ENCODE data around the gene TAMM41. TPM values are rescaled to one million over a fixed set of nuclear protein-coding genes. Genes with fewer than 3 reads are reported as not detected.
A peak's percentile ranks its signal among the peaks of the same experiment; 100 is the strongest.

Gene TAMM41
- total and polyA plus RNA-seq, 2 of the 4 experiments (the other 2 are of a cell fraction): 4.3 to 15.9 TPM

- Histone ChIP-seq H4K5ac (ENCODE audit: low read depth, low read length) (no peak overlapping the region), H3K79me1 (ENCODE audit: low read depth in 1 of 2, low read length in 2 of 2) (no peaks in the 10 kb centered on the region), H4K8ac (ENCODE audit: low read depth in 2 of 2, low read length in 2 of 2) (no peak overlapping the region), H3K27ac (ENCODE audit: insufficient read depth, low read length) (no peak overlapping the region), H3K4me3 (ENCODE audit: insufficient read depth, low read depth, low read length) (no peak overlapping the region), H2BK20ac (ENCODE audit: low read depth, low read length) (no peak overlapping the region), H3K4me2 (ENCODE audit: low read depth, low read length) (no peak overlapping the region), H4K20me1 (ENCODE audit: insufficient read depth, low read length) (no peaks in the 10 kb centered on the region), H3K56ac (ENCODE audit: extremely low read depth, insufficient read depth, low read length) (no peak overlapping the region), H2BK15ac (ENCODE audit: low read depth, low read length) (no peak overlapping the region), H3K14ac (replicated peaks; ENCODE audit: low read depth, low read length) (0 out of 2 replicates have a peak overlapping the region, but pooled peaks have one; percentile 22), H2AK9ac (replicated peaks; ENCODE audit: low read depth, low read length, poor library complexity) (no peak overlapping the region), H2BK120ac (ENCODE audit: low read depth, low read length) (no peak overlapping the region), H2BK5ac (ENCODE audit: low read depth, low read length, poor library complexity, severe bottlenecking) (peak overlapping the region; percentile 19), H3K36me3 (ENCODE audit: control insufficient read depth, insufficient read depth, low read length) (no peaks in the 10 kb centered on the region), H2AK5ac (ENCODE audit: low read depth, low read length) (no peak overlapping the region), H3K18ac (ENCODE audit: low read depth, low read length) (peak overlapping the region; percentile 18; the same call in 1 of the 2 replicates), H3K9me3 (ENCODE audit: control insufficient read depth, insufficient read depth, low read length) (no peaks in the 10 kb centered on the region), H4K91ac (ENCODE audit: insufficient read depth, low read depth, low read length) (no peak overlapping the region), H3K27me3 (ENCODE audit: control insufficient read depth, insufficient read depth, low read length) (peaks cover 13% of the 10 kb centered on the region), H3K9me1 (ENCODE audit: insufficient read depth, low read length) (no peaks in the 10 kb centered on the region), H2AFZ (replicated peaks; ENCODE audit: low read length, poor library complexity) (peak overlapping the region; percentile 73), H3K23ac (ENCODE audit: low read depth, low read length) (no peak overlapping the region), H3K9ac (ENCODE audit: low read depth, low read length) (no peak overlapping the region), H3K4me1 (ENCODE audit: control insufficient read depth, insufficient read depth, low read length) (peaks cover 4% of the 10 kb centered on the region; the same call in 1 of the 2 replicates), H3K4ac (ENCODE audit: low read depth, low read length) (no peak overlapping the region)
- in situ Hi-C loops (cut with MboI; ENCODE audit: low sequenced_read_pairs) (no loop called here), dilution Hi-C loops (cut with HindIII; ENCODE audit: low sequenced_read_pairs, unreplicated experiment) (no loop called here), intact Hi-C loops (cut with micrococcal nuclease) (no loop called here)
- TF ChIP-seq RFX5 (IDR thresholded peaks at IDR 0.05; ENCODE audit: low read depth, low read length) (no peak), BHLHE40 (IDR thresholded peaks at IDR 0.05; ENCODE audit: low read depth, low read length) (peak; percentile 69), MAZ (IDR thresholded peaks at IDR 0.05; ENCODE audit: borderline replicate concordance, low read depth, low read length) (no peak), FOS (IDR thresholded peaks at IDR 0.05; ENCODE audit: low read depth, low read length) (0 out of 2 replicates have a peak, but pooled peaks have one; percentile 38), USF2 (IDR thresholded peaks at IDR 0.05; ENCODE audit: low read depth, low read length) (peak; percentile 24; the same call in 1 of the 2 replicates), MXI1 (IDR thresholded peaks at IDR 0.05; ENCODE audit: borderline replicate concordance, low read depth, low read length) (no peak), CEBPB (IDR thresholded peaks at IDR 0.05; ENCODE audit: low read depth, low read length) (peak; percentile 99), CHD1 (IDR thresholded peaks at IDR 0.05; ENCODE audit: low read depth, low read length) (no peak), ELK1 (IDR thresholded peaks at IDR 0.05; ENCODE audit: borderline replicate concordance, low read depth, low read length) (no peak), RCOR1 (IDR thresholded peaks at IDR 0.05; ENCODE audit: insufficient replicate concordance, low read length) (no peak), CTCF (conservative IDR thresholded peaks at IDR 0.05; ENCODE audit: low read depth, low read length) (no peak), NFE2L2 (IDR thresholded peaks at IDR 0.05; ENCODE audit: low read depth, low read length) (no peak), POLR2A (IDR thresholded peaks at IDR 0.05; ENCODE audit: low read depth, low read length) (no peak), MAFK (IDR thresholded peaks at IDR 0.05; ENCODE audit: low read depth, low read length) (no peak), RAD21 (IDR thresholded peaks at IDR 0.05; ENCODE audit: low read length) (no peak), SMC3 (IDR thresholded peaks at IDR 0.05; ENCODE audit: low read depth, low read length) (no peak)
- CTCF ChIA-PET: interaction anchor here (0.5 kb wide), 1 partner anchor 61 kb away, joined by 4 read pairs; no protein-coding TSS in a partner anchor
- DNase-seq: peak; percentile 80
- POLR2A ChIA-PET (ENCODE audit: unreplicated experiment): no interaction called here
- no TSS peak for BruUV-seq (replicated peaks)
- ATAC-seq (ENCODE audit: low read depth): peak; percentile 80
- 10% methylated on average over 4 of the region's 9 CpGs; no CpG with 5 or more reads in 1 of the 2 experiments for WGBS, 2 experiments (ENCODE audit: extremely low coverage in 2 of 2, insufficient read length in 1 of 2)
These were observed 89.2 kb downstream of the TAMM41 start for GRCh38 chr3:11757441-11757875.
